Measurements from ENCODE around the gene OR52B6. TPM values are rescaled to one million over a fixed set of nuclear protein-coding genes. Genes with fewer than 3 reads are reported as not detected.
"Not testable (repeated sequence)": the region's sequence is repeated elsewhere in the genome, so short reads cannot be mapped to it uniquely, and the experiment has no call there.

OR52B6 gene
- total RNA-seq, 1 donor from 2014 or later = not detected

GRCh38 chr11:5577101-5577500 lies 3.6 kb upstream of the OR52B6 start:
- no peaks in the 10 kb centered on the region for H3K9me3 Mint-ChIP-seq
- H3K4me1 Mint-ChIP-seq = no peaks in the 10 kb centered on the region
- H3K27ac Mint-ChIP-seq = no peak overlapping the region
- no peak overlapping the region for H3K4me3 Mint-ChIP-seq
- ChIA-PET POLR2A (no interaction called here), CTCF (no interaction called here)
- no peaks in the 10 kb centered on the region for H3K27me3 Mint-ChIP-seq
- no peak for DNase-seq
- no peaks in the 10 kb centered on the region for H3K36me3 Mint-ChIP-seq (ENCODE audit: low read depth)
- TF ChIP-seq CTCF (IDR thresholded peaks at IDR 0.05) = no peak
- intact Hi-C loops (cut with micrococcal nuclease) = no loop called here
- no peak for ATAC-seq (ENCODE audit: low read depth)

DNA sequence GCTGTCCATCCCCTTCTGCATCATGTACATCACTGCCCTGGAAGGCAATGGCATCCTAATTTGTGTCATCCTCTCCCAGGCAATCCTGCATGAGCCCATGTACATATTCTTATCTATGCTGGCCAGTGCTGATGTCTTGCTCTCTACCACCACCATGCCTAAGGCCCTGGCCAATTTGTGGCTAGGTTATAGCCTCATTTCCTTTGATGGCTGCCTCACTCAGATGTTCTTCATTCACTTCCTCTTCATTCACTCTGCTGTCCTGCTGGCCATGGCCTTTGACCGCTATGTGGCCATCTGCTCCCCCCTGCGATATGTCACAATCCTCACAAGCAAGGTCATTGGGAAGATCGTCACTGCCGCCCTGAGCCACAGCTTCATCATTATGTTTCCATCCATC lies 337 bp downstream of the OR52B6 start:
- ATAC-seq (ENCODE audit: low read depth) (no peak), DNase-seq (no peak)
- H3K9me3 Mint-ChIP-seq = peaks cover 3% of the 10 kb centered on the region
- H3K27ac Mint-ChIP-seq = no peak overlapping the region
- no peak for TF ChIP-seq CTCF (IDR thresholded peaks at IDR 0.05)
- intact Hi-C loops (cut with micrococcal nuclease) = no loop called here
- no peaks in the 10 kb centered on the region for H3K4me1 Mint-ChIP-seq
- ChIA-PET CTCF (no interaction called here), POLR2A (no interaction called here)
- no peaks in the 10 kb centered on the region for H3K27me3 Mint-ChIP-seq
- no peak overlapping the region for H3K4me3 Mint-ChIP-seq
- H3K36me3 Mint-ChIP-seq (ENCODE audit: low read depth) = no peaks in the 10 kb centered on the region

GRCh38 chr11:5584458-5584857 lies 3.8 kb downstream of the OR52B6 start:
- H3K27me3 Mint-ChIP-seq; intact Hi-C loops (cut with micrococcal nuclease); H3K27ac Mint-ChIP-seq; CTCF ChIA-PET; H3K4me3 Mint-ChIP-seq; H3K9me3 Mint-ChIP-seq; H3K4me1 Mint-ChIP-seq; POLR2A ChIA-PET; H3K36me3 Mint-ChIP-seq (ENCODE audit: low read depth); ATAC-seq (ENCODE audit: low read depth); DNase-seq: not testable (repeated sequence)

- H3K4me3 Mint-ChIP-seq, CTCF ChIA-PET: not testable (repeated sequence)
Observed at GRCh38 chr11:5589906-5590305, 9.2 kb downstream of the OR52B6 start.

GRCh38 chr11:5591613-5592012 lies 10.9 kb downstream of the OR52B6 start:
- DNase-seq = no peak
- H3K27ac Mint-ChIP-seq = no peak overlapping the region
- no peaks in the 10 kb centered on the region for H3K9me3 Mint-ChIP-seq
- peaks cover 2% of the 10 kb centered on the region for H3K27me3 Mint-ChIP-seq
- peak; percentile 5 for ATAC-seq (ENCODE audit: low read depth)
- intact Hi-C loops (cut with micrococcal nuclease) = no loop called here
- POLR2A ChIA-PET = no interaction called here
- no peaks in the 10 kb centered on the region for H3K36me3 Mint-ChIP-seq (ENCODE audit: low read depth)
- CTCF ChIA-PET = no interaction called here
- no peak for TF ChIP-seq CTCF (IDR thresholded peaks at IDR 0.05)
- H3K4me3 Mint-ChIP-seq = no peak overlapping the region
- peaks cover 6% of the 10 kb centered on the region for H3K4me1 Mint-ChIP-seq

More at GRCh38 chr11:5589906-5590305, 9.2 kb downstream of the OR52B6 start:
- intact Hi-C loops (cut with micrococcal nuclease); H3K4me1 Mint-ChIP-seq; ATAC-seq (ENCODE audit: low read depth); H3K27me3 Mint-ChIP-seq; H3K36me3 Mint-ChIP-seq (ENCODE audit: low read depth); DNase-seq; POLR2A ChIA-PET; H3K27ac Mint-ChIP-seq; H3K9me3 Mint-ChIP-seq: not testable (repeated sequence)

DNA sequence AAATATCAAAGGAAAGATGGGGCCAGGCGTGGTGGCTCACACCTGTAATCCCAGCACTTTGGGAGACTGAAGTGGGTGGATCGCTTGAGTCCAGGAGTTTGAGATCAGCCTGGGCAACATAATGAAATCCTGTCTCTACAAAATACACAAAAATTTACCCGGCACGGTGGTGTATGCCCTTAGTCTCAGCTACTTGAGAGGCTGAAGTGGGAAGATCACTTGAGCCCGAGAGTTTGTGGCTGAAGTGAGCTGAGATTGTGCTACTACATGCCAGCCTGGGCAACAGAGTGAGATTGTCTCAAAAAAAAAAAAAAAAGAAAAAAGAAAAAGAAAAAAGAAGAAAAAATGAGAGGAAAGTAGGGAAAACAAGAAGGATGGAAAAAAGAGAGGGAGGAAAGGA lies 11.9 kb downstream of the OR52B6 start:
- no peak overlapping the region for H3K4me3 Mint-ChIP-seq
- H3K27ac Mint-ChIP-seq = no peak overlapping the region
- intact Hi-C loops (cut with micrococcal nuclease) = no loop called here
- CTCF ChIA-PET = no interaction called here
- peaks cover 12% of the 10 kb centered on the region for H3K4me1 Mint-ChIP-seq
- H3K27me3 Mint-ChIP-seq = peaks cover 3% of the 10 kb centered on the region
- POLR2A ChIA-PET = no interaction called here
- no peaks in the 10 kb centered on the region for H3K9me3 Mint-ChIP-seq
- ATAC-seq (ENCODE audit: low read depth) (no peak), DNase-seq (no peak)
- no peak for TF ChIP-seq CTCF (IDR thresholded peaks at IDR 0.05)
- H3K36me3 Mint-ChIP-seq (ENCODE audit: low read depth) = no peaks in the 10 kb centered on the region

Data from activated B cell treated with CpG ODN at 0.5 μM for 24 hours (primary cell).